BLaER1 treated with 17β-estradiol and CSF1 and Interleukin-3, amounts not matched to agents 10 nM and 100 nM (cell line): Measurements from ENCODE around the gene PSKH1.
A peak's percentile ranks its signal among the peaks of the same experiment; 100 is the strongest.

ENCODE experiments used
- H3K27ac ChIP-seq, 11 experiments: shearing (Covaris generic); formaldehyde crosslinking; 2 replicates each; pipeline ENCODE4 v1.8.1; 2022
- H3K27me3 ChIP-seq, 11 experiments: shearing (Covaris generic); formaldehyde crosslinking; 2 replicates each; pipeline ENCODE4 v1.8.1; 2022
- H3K36me3 ChIP-seq, 11 experiments: shearing (Covaris generic); formaldehyde crosslinking; 2 replicates each; pipeline ENCODE4 v1.8.1; 2022
- H3K4me1 ChIP-seq, 10 experiments: shearing (Covaris generic); formaldehyde crosslinking; 2 replicates each; pipeline ENCODE4 v1.8.1; 2022
- H3K4me2 ChIP-seq, 11 experiments: shearing (Covaris generic); formaldehyde crosslinking; 2 replicates each; pipeline ENCODE4 v1.8.1; 2022
- H3K4me3 ChIP-seq, 10 experiments: shearing (Covaris generic); formaldehyde crosslinking; 2 replicates each; pipeline ENCODE4 v1.8.1; 2022
- H3K9ac ChIP-seq, 11 experiments: shearing (Covaris generic); formaldehyde crosslinking; 2 replicates each; pipeline ENCODE4 v1.8.1; 2022
- H3K9me3 ChIP-seq, 11 experiments: shearing (Covaris generic); formaldehyde crosslinking; replicated peaks in 1 of 11; 2 replicates each; pipeline ENCODE4 v1.8.1; 2022
- H4K20me1 ChIP-seq, 11 experiments: shearing (Covaris generic); formaldehyde crosslinking; 2 replicates each; pipeline ENCODE4 v1.8.1; 2022
- Cebpa-rat ChIP-seq, 11 experiments: shearing (Covaris generic); IDR thresholded peaks; 2 replicates each; pipeline ENCODE4 v1.8.1; 2022

PSKH1 gene

GRCh38 chr16:67872631-67873434 lies 20.2 kb upstream of the PSKH1 start, which contains the start of gene EDC4:
Gene EDC4 (plus strand): TSS chr16:67873052. CDS start chr16:67873262, 210 bp downstream.
- Histone ChIP-seq H3K36me3 (peaks cover 60 to 80% (median 72%) of the 10 kb centered on the region in 11 experiments), H3K9ac (peak within 1 kb of the TSS; percentile 88 to 97 (median 94)), H3K27me3 (no peaks in the 10 kb centered on the region), H3K9me3 (no peaks in the 10 kb centered on the region), H3K27ac (peak within 1 kb of the TSS; percentile 82 to 93 (median 89)), H3K4me3 (peak within 1 kb of the TSS; percentile 90 to 100 (median 96)), H3K4me2 (peak within 1 kb of the TSS; percentile 86 to 98 (median 97)), H4K20me1 (peaks cover 26 to 87% (median 69%) of the 10 kb centered on the region in 11 experiments; a peak in 20 of 22 replicates), H3K4me1 (peaks cover 26 to 42% (median 34%) of the 10 kb centered on the region in 10 experiments)
- no peak for TF ChIP-seq Cebpa-rat (IDR thresholded peaks at IDR 0.05)

GRCh38 chr16:67873435-67874370 lies 19.4 kb upstream of the PSKH1 start:
- H3K4me1 ChIP-seq: peaks cover 26 to 42% (median 34%) of the 10 kb centered on the region in 10 experiments
- no peaks in the 10 kb centered on the region for H3K9me3 ChIP-seq
- H3K4me3 ChIP-seq: peak overlapping the region; percentile 90 to 100 (median 96)
- no peak for TF ChIP-seq Cebpa-rat (IDR thresholded peaks at IDR 0.05)
- peak overlapping the region; percentile 82 to 93 (median 89) for H3K27ac ChIP-seq
- H3K9ac ChIP-seq: peak overlapping the region; percentile 88 to 97 (median 94)
- H4K20me1 ChIP-seq: peaks cover 26 to 85% (median 64%) of the 10 kb centered on the region in 11 experiments; a peak in 20 of 22 replicates
- H3K36me3 ChIP-seq: peaks cover 60 to 80% (median 72%) of the 10 kb centered on the region in 11 experiments
- H3K4me2 ChIP-seq: peak overlapping the region; percentile 86 to 98 (median 97)
- H3K27me3 ChIP-seq: no peaks in the 10 kb centered on the region

GRCh38 chr16:67874372-67874771 lies 18.7 kb upstream of the PSKH1 start:
- H3K27ac ChIP-seq: peak overlapping the region in 3 of 11 experiments; percentile 86 to 91 (median 87); a peak in 4 of 22 replicates

GRCh38 chr16:67877064-67877463 lies 16.0 kb upstream of the PSKH1 start:
- Histone ChIP-seq H3K27ac (no peak overlapping the region), H3K9ac (no peak overlapping the region; a peak in 1 of 22 replicates), H3K9me3 (no peaks in the 10 kb centered on the region), H3K27me3 (no peaks in the 10 kb centered on the region), H4K20me1 (peaks cover 26 to 87% (median 66%) of the 10 kb centered on the region in 11 experiments; a peak in 21 of 22 replicates), H3K36me3 (peaks cover 65 to 80% (median 72%) of the 10 kb centered on the region in 11 experiments), H3K4me2 (no peak overlapping the region), H3K4me3 (no peak overlapping the region), H3K4me1 (peaks cover 25 to 36% (median 31%) of the 10 kb centered on the region in 10 experiments)
- TF ChIP-seq Cebpa-rat (IDR thresholded peaks at IDR 0.05): no peak

More at GRCh38 chr16:67874372-67874771, 18.7 kb upstream of the PSKH1 start:
- Histone ChIP-seq H3K36me3 (peaks cover 60 to 80% (median 72%) of the 10 kb centered on the region in 11 experiments), H4K20me1 (peaks cover 26 to 82% (median 61%) of the 10 kb centered on the region in 11 experiments; a peak in 20 of 22 replicates), H3K4me3 (peak overlapping the region; percentile 90 to 100 (median 96)), H3K27me3 (no peaks in the 10 kb centered on the region), H3K4me1 (peaks cover 26 to 42% (median 34%) of the 10 kb centered on the region in 10 experiments), H3K9me3 (no peaks in the 10 kb centered on the region), H3K9ac (peak overlapping the region; percentile 88 to 97 (median 94)), H3K4me2 (peak overlapping the region; percentile 86 to 98 (median 97))
- no peak for TF ChIP-seq Cebpa-rat (IDR thresholded peaks at IDR 0.05)

- Histone ChIP-seq H3K9me3 (no peaks in the 10 kb centered on the region), H3K4me3 (no peak overlapping the region), H3K4me1 (peaks cover 18 to 28% (median 24%) of the 10 kb centered on the region in 10 experiments), H3K27ac (no peak overlapping the region), H4K20me1 (peaks cover 26 to 99% (median 73%) of the 10 kb centered on the region in 11 experiments; a peak in 21 of 22 replicates), H3K27me3 (no peaks in the 10 kb centered on the region), H3K4me2 (no peak overlapping the region), H3K9ac (no peak overlapping the region), H3K36me3 (peaks cover 76 to 88% (median 82%) of the 10 kb centered on the region in 11 experiments)
- no peak for TF ChIP-seq Cebpa-rat (IDR thresholded peaks at IDR 0.05)
Observed at GRCh38 chr16:67878232-67878631, 14.8 kb upstream of the PSKH1 start.

GRCh38 chr16:67878846-67879245 lies 14.2 kb upstream of the PSKH1 start:
- Histone ChIP-seq H3K9ac (no peak overlapping the region), H3K36me3 (peaks cover 83 to 94% (median 88%) of the 10 kb centered on the region in 11 experiments), H3K4me2 (no peak overlapping the region), H3K4me1 (peaks cover 16 to 26% (median 22%) of the 10 kb centered on the region in 10 experiments), H3K4me3 (no peak overlapping the region), H4K20me1 (peaks cover 25 to 100% (median 75%) of the 10 kb centered on the region in 11 experiments; a peak in 21 of 22 replicates), H3K27ac (no peak overlapping the region), H3K27me3 (no peaks in the 10 kb centered on the region), H3K9me3 (no peaks in the 10 kb centered on the region)
- no peak for TF ChIP-seq Cebpa-rat (IDR thresholded peaks at IDR 0.05)

- Histone ChIP-seq H3K36me3 (peaks cover 89 to 100% (median 94%) of the 10 kb centered on the region in 11 experiments), H4K20me1 (peaks cover 22 to 100% (median 75%) of the 10 kb centered on the region in 11 experiments; a peak in 21 of 22 replicates), H3K4me1 (peaks cover 10 to 20% (median 16%) of the 10 kb centered on the region in 10 experiments), H3K4me2 (no peak overlapping the region), H3K4me3 (no peak overlapping the region), H3K9ac (no peak overlapping the region; a peak in 1 of 22 replicates), H3K27ac (no peak overlapping the region), H3K9me3 (no peaks in the 10 kb centered on the region), H3K27me3 (no peaks in the 10 kb centered on the region)
- no peak for TF ChIP-seq Cebpa-rat (IDR thresholded peaks at IDR 0.05)
Observed at GRCh38 chr16:67879462-67879861, 13.6 kb upstream of the PSKH1 start.

GRCh38 chr16:67879936-67880335 lies 13.1 kb upstream of the PSKH1 start:
- H3K9ac ChIP-seq: no peak overlapping the region; a peak in 1 of 22 replicates
- H3K27ac ChIP-seq: no peak overlapping the region
- TF ChIP-seq Cebpa-rat (IDR thresholded peaks at IDR 0.05): no peak
- H3K4me1 ChIP-seq: peaks cover 5 to 15% (median 11%) of the 10 kb centered on the region in 10 experiments; a peak in 19 of 20 replicates
- H4K20me1 ChIP-seq: peaks cover 21 to 100% (median 73%) of the 10 kb centered on the region in 11 experiments; a peak in 21 of 22 replicates
- no peak overlapping the region for H3K4me3 ChIP-seq
- H3K36me3 ChIP-seq: peaks cover 94 to 100% (median 99%) of the 10 kb centered on the region in 11 experiments
- H3K4me2 ChIP-seq: no peak overlapping the region
- H3K27me3 ChIP-seq: no peaks in the 10 kb centered on the region
- H3K9me3 ChIP-seq: no peaks in the 10 kb centered on the region
